HepG2 (cell line): ENCODE measurements around the gene TPSB2. TPM values are rescaled to one million over a fixed set of nuclear protein-coding genes. Genes with fewer than 3 reads are reported as not detected.

Experiments used
- ARID3A ChIP-seq: IDR thresholded peaks from 2 replicates; pipeline ENCODE4 v1.6.1; 2012; ENCODE audit warnings: low read depth, low read length, improper control_type of control experiment
- BORCS8-MEF2B ChIP-seq: sonication (generic); formaldehyde crosslinking; IDR thresholded peaks from 2 replicates; pipeline ENCODE4 v1.8.0; 2022; ENCODE audit warnings: mild to moderate bottlenecking, missing genetic modification reagents
- HIVEP1 ChIP-seq: sonication (generic); formaldehyde crosslinking; IDR thresholded peaks from 2 replicates; pipeline ENCODE4 v1.4.0; 2020; ENCODE audit warnings: mild to moderate bottlenecking, missing genetic modification reagents
- KDM5A ChIP-seq: fragments of 200-600 bp; sonication (generic); IDR thresholded peaks from 2 replicates; pipeline ENCODE4 v1.7.0; 2018; ENCODE audit warnings: antibody characterized with exemption, mild to moderate bottlenecking, low read length, borderline replicate concordance
- LRRFIP1 ChIP-seq: sonication (generic); formaldehyde crosslinking; conservative IDR thresholded peaks from 2 replicates; pipeline ENCODE4 v1.4.0; 2020; ENCODE audit warnings: missing genetic modification reagents
- NBN ChIP-seq: fragments of 450-650 bp; conservative IDR thresholded peaks from 2 replicates; pipeline ENCODE4 v1.6.1; 2017
- NFATC3 ChIP-seq: sonication (generic); formaldehyde crosslinking; IDR thresholded peaks from 2 replicates; pipeline ENCODE4 v1.5.1; 2020; ENCODE audit warnings: mild to moderate bottlenecking, missing genetic modification reagents
- PHF5A ChIP-seq: IDR thresholded peaks from one replicate; pipeline ENCODE4 v1.6.1; 2018; ENCODE audit warnings: low read depth, missing genetic modification reagents; ENCODE audit not compliant: unreplicated experiment
- PRDM15 ChIP-seq: sonication (generic); formaldehyde crosslinking; IDR thresholded peaks from 2 replicates; pipeline ENCODE4 v1.4.0; 2020; ENCODE audit warnings: missing genetic modification reagents
- SMARCE1 ChIP-seq: fragments of 450-650 bp; IDR thresholded peaks from 2 replicates; pipeline ENCODE4 v1.6.1; 2017; ENCODE audit warnings: borderline replicate concordance
- ZNF276 ChIP-seq: sonication (generic); formaldehyde crosslinking; IDR thresholded peaks from 2 replicates; pipeline ENCODE4 v1.4.0; 2020; ENCODE audit warnings: mild to moderate bottlenecking, low read depth, missing genetic modification reagents
- polyA plus RNA-seq, 8 experiments: library from polyadenylated mRNA; depleted of rRNA in 3 of 8; stranded (reverse) in 7 of 8; unstranded in 1 of 8; fragments of >200 nt; fragmentation: Illumina TruSeq in 4 of 8; extraction: Trizol in 4 of 8; gene quantifications; 2 replicates each; pipeline versions ENCODE4 v1.2.1 to v1.2.3, GENCODE V29; 2011 to 2016; ENCODE audit warnings: low read depth in 4 of 8, missing spikeins in 1 of 8, mixed read lengths in 1 of 8; ENCODE audit not compliant: insufficient read depth in 1 of 8
- total RNA-seq, 5 experiments: library from RNA; depleted of rRNA; stranded (reverse); fragments of >200 nt; fragmentation: Illumina TruSeq; extraction: Trizol; gene quantifications; 2 replicates each; pipeline ENCODE4 v1.2.3, GENCODE V29; 2016; ENCODE audit warnings: low read depth in 1 of 5
- TF ChIP-seq, protein P1 (sequence below): sonication (generic); formaldehyde crosslinking; IDR thresholded peaks from 2 replicates; pipeline ENCODE4 v1.8.0; 2022; ENCODE audit warnings: missing genetic modification reagents, mild to moderate bottlenecking, borderline replicate concordance
- TF ChIP-seq, protein P2 (sequence below): IDR thresholded peaks from 2 replicates; pipeline ENCODE4 v1.6.1; 2016; ENCODE audit warnings: mild to moderate bottlenecking

TPSB2 gene
- total and polyA plus RNA-seq, 2 of the 13 experiments (the other 11 are each of a cell fraction or from before 2014, with no cell fraction given), result not detected

DNA sequence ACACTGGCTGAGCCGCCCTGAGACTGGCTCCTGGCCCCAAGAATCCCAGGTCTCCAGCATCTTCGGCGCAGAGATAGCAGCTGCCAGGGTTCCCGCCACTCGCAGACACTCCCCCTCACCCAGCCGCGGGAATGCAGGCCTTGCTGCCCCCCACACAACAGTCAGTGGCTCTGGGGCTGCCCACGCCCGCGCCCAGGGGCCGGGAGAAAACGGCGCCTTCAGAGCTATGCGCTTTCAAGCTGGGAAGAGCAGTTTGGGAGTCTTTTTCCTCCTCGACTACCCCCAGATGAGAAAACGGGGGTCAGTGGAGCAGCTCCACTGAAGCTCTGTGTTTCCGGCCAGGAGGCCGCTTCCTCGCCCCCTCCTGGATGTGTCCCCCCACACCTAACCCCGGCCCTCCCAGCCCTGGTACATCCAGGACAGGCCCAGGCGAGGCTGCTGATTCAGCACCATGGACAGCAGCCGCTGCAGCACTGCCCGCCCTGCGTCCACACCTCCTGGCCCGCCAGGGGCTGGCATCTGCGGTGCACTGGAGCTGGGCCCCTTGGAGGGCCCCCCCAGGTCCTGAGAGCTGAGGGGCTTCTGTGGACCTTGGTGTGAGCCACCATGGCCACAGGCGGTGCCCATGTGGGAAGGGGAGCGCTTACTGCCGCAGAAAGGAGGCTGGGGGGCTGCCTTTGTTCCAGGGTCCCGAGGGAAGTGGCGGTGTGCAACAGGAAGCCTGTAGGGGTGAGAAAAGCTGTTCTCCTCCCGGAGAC, 41.4 kb downstream of the TPSB2 start (continued):
- TF ChIP-seq NFATC3 (CRISPR knock-in tag) (no peak), BORCS8-MEF2B (CRISPR knock-in tag) (peak; percentile 95), PHF5A (CRISPR knock-in tag) (no peak), NBN (no peak), ZNF276 (peak; percentile 69; the same call in 1 of the 2 replicates), LRRFIP1 (CRISPR knock-in tag) (no peak), SMARCE1 (no peak), PRDM15 (CRISPR knock-in tag) (0 out of 2 replicates have a peak, but pooled peaks have one; percentile 35), KDM5A (no peak), ARID3A (no peak), HIVEP1 (CRISPR knock-in tag) (0 out of 2 replicates have a peak, but pooled peaks have one; percentile 27)
- TF ChIP-seq, protein P1, sequence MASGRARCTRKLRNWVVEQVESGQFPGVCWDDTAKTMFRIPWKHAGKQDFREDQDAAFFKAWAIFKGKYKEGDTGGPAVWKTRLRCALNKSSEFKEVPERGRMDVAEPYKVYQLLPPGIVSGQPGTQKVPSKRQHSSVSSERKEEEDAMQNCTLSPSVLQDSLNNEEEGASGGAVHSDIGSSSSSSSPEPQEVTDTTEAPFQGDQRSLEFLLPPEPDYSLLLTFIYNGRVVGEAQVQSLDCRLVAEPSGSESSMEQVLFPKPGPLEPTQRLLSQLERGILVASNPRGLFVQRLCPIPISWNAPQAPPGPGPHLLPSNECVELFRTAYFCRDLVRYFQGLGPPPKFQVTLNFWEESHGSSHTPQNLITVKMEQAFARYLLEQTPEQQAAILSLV, result peak; percentile 65; the same call in 1 of the 2 replicates
- TF ChIP-seq, protein P2, sequence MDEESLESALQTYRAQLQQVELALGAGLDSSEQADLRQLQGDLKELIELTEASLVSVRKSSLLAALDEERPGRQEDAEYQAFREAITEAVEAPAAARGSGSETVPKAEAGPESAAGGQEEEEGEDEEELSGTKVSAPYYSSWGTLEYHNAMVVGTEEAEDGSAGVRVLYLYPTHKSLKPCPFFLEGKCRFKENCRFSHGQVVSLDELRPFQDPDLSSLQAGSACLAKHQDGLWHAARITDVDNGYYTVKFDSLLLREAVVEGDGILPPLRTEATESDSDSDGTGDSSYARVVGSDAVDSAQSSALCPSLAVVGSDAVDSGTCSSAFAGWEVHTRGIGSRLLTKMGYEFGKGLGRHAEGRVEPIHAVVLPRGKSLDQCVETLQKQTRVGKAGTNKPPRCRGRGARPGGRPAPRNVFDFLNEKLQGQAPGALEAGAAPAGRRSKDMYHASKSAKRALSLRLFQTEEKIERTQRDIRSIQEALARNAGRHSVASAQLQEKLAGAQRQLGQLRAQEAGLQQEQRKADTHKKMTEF (CRISPR knock-in tag), result peak; percentile 26; the same call in 1 of the 2 replicates
